Upper lobe of left lung (tissue), 6 donors: ENCODE data around the gene STOX1. TPM values are rescaled to one million over a fixed set of nuclear protein-coding genes. Genes with fewer than 3 reads are reported as not detected.
"Not testable (repeated sequence)": the region's sequence is repeated elsewhere in the genome, so short reads cannot be mapped to it uniquely, and the experiment has no call there.

Experiments
- ATAC-seq, 2 donors: fragments of 200-7000 bp; cut with Tn5 transposase; one replicate each; pipeline ENCODE4 v1.9.1; 2022; ENCODE audit warnings: mild to moderate bottlenecking in 2 of 2, moderate library complexity in 2 of 2; ENCODE audit not compliant: low FRiP score in 2 of 2
- DNase-seq, 2 donors: peaks; one replicate each; pipeline ENCODE4 v3.0.0-alpha.2; 2019 to 2020
- H3K27ac ChIP-seq, 4 donors: fragments of 200-600 bp; sonication (generic); one replicate each; pipeline ENCODE4 v1.5.1; 2016 to 2019
- H3K27me3 ChIP-seq, 4 donors: fragments of 200-600 bp; sonication (generic); one replicate each; pipeline ENCODE4 v1.5.1; 2017 to 2019
- H3K36me3 ChIP-seq, 4 donors: fragments of 200-600 bp; sonication (generic); one replicate each; pipeline ENCODE4 v1.5.1; 2016 to 2019
- H3K4me1 ChIP-seq, 4 donors: fragments of 200-600 bp; sonication (generic); one replicate each; pipeline ENCODE4 v1.5.1; 2018 to 2019
- H3K4me3 ChIP-seq, 4 donors: fragments of 200-600 bp; sonication (generic); one replicate each; pipeline ENCODE4 v1.5.1; 2017 to 2019; ENCODE audit warnings: mild to moderate bottlenecking in 2 of 4, moderate library complexity in 1 of 4
- H3K9me3 ChIP-seq, 4 donors: fragments of 200-600 bp; sonication (generic); one replicate each; pipeline ENCODE4 v1.5.1; 2018 to 2019
- CTCF ChIP-seq, 6 experiments: fragments of 450-650 bp in 4 of 6; fragments of 200-600 bp in 2 of 6; sonication (generic) in 2 of 6; IDR thresholded peaks; one replicate each; pipeline ENCODE4 v1.5.1; 2016 to 2019; ENCODE audit warnings: antibody characterized with exemption in 6 of 6
- EP300 ChIP-seq, 4 donors: sonication (generic); formaldehyde crosslinking; IDR thresholded peaks; one replicate each; pipeline ENCODE4 v1.5.1; 2017; ENCODE audit warnings: antibody characterized with exemption in 4 of 4, control low read depth in 2 of 4
- POLR2A ChIP-seq, 4 donors: fragments of 450-650 bp; IDR thresholded peaks; one replicate each; pipeline ENCODE4 v1.5.1; 2016 to 2017; ENCODE audit warnings: antibody characterized with exemption in 4 of 4, mild to moderate bottlenecking in 2 of 4
- POLR2AphosphoS5 ChIP-seq, 2 donors: sonication (generic); formaldehyde crosslinking; IDR thresholded peaks; one replicate each; pipeline ENCODE4 v1.5.1; 2017; ENCODE audit warnings: antibody characterized with exemption in 2 of 2
- WGBS, 2 donors: methylation state at CpG; one replicate each; pipeline ENCODE4 v1.1.5; 2017 to 2018; 5-methylcytosine and 5-hydroxymethylcytosine counted together
- total RNA-seq, 6 donors: library from RNA; depleted of rRNA in 4 of 6; stranded (reverse); fragments of >200 nt in 4 of 6; gene quantifications; one replicate each; pipeline versions ENCODE4 v1.1.0 to v1.2.1, GENCODE V29; 2016 to 2021
- donor health status: DM: no; HTN: no; CAD: no; lungs with moderate emphysema.
- donor health status: DM: no; HTN: yes; CAD: no; lungs with severe emphysema.

The STOX1 gene
- total RNA-seq, 6 donors from 2014 or later, result 0.23 to 25.6 (median 3.1) TPM

- TF ChIP-seq CTCF (IDR thresholded peaks at IDR 0.05) (no peak), EP300 (IDR thresholded peaks at IDR 0.05) (no peak), POLR2AphosphoS5 (IDR thresholded peaks at IDR 0.05) (no peak), POLR2A (IDR thresholded peaks at IDR 0.05) (no peak)
- 68 to 69% methylated on average over 5 of the region's 5 CpGs for WGBS, 2 donors
- peaks cover 0 to 9% (median 2%) of the 10 kb centered on the region in 4 donors for H3K36me3 ChIP-seq
- ATAC-seq, result no peak
- DNase-seq, result no peak
- H3K4me3 ChIP-seq, result peak overlapping the region in 1 of 4 donors; percentile 79
- H3K9me3 ChIP-seq, result no peaks in the 10 kb centered on the region
- H3K4me1 ChIP-seq, result peaks cover 7 to 21% (median 18%) of the 10 kb centered on the region in 4 donors
- no peak overlapping the region for H3K27ac ChIP-seq
- no peaks in the 10 kb centered on the region for H3K27me3 ChIP-seq
Measured at GRCh38 chr10:68902382-68902781, 75.1 kb downstream of the STOX1 start.

GRCh38 chr10:68924593-68924992 is 97.3 kb downstream of the STOX1 start:
- H3K36me3 ChIP-seq, result peaks cover 0 to 48% (median 12%) of the 10 kb centered on the region in 4 donors

DNA sequence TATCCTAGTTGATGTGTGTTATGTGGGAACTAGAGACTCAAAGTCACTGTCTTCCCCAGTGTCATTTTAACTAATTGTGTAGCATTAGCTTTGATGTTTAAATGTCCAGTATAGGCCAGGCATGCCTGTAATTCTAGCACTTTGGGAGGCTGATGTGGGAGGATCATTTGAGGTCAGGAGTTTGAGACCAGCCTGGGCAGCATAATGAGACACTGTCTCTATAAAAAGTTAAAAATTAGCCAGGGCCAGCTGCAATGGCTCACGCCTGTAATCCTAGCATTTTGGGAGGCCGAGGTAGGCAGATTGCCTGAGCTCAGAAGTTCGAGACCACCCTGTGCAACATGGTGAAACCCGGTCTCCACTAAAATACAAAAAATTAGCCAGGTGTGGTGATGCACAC is 98.2 kb downstream of the STOX1 start:
- 98 to 100% methylated on average over 4 of the region's 4 CpGs for WGBS, 2 donors
- Histone ChIP-seq H3K4me1 (no peaks in the 10 kb centered on the region), H3K27me3 (no peaks in the 10 kb centered on the region), H3K9me3 (no peaks in the 10 kb centered on the region), H3K4me3 (no peak overlapping the region), H3K36me3 (peaks cover 0 to 48% (median 11%) of the 10 kb centered on the region in 4 donors), H3K27ac (no peak overlapping the region)
- TF ChIP-seq EP300 (IDR thresholded peaks at IDR 0.05) (no peak), POLR2AphosphoS5 (IDR thresholded peaks at IDR 0.05) (no peak), POLR2A (IDR thresholded peaks at IDR 0.05) (no peak), CTCF (IDR thresholded peaks at IDR 0.05) (no peak)
- DNase-seq, result no peak
- ATAC-seq, result no peak

More at GRCh38 chr10:68924593-68924992, 97.3 kb downstream of the STOX1 start:
- no peak for TF ChIP-seq EP300 (IDR thresholded peaks at IDR 0.05)
- no peak for TF ChIP-seq POLR2A (IDR thresholded peaks at IDR 0.05)
- H3K27me3 ChIP-seq, result no peaks in the 10 kb centered on the region
- no peaks in the 10 kb centered on the region for H3K4me1 ChIP-seq
- ATAC-seq (no peak), DNase-seq (no peak)
- no peak overlapping the region for H3K27ac ChIP-seq
- no peak overlapping the region for H3K4me3 ChIP-seq
- no peaks in the 10 kb centered on the region for H3K9me3 ChIP-seq

GRCh38 chr10:68929157-68929556 is 101.8 kb downstream of the STOX1 start:
- not testable (repeated sequence) for DNase-seq, H3K9me3 ChIP-seq, H3K4me3 ChIP-seq, H3K4me1 ChIP-seq, ATAC-seq, H3K27me3 ChIP-seq, H3K27ac ChIP-seq
- 89 to 94% methylated on average over 2 of the region's 2 CpGs for WGBS, 2 donors
- peaks cover 0 to 46% (median 11%) of the 10 kb centered on the region in 4 donors for H3K36me3 ChIP-seq

GRCh38 chr10:68929888-68930287 is 102.6 kb downstream of the STOX1 start:
- H3K9me3 ChIP-seq, ATAC-seq, H3K4me1 ChIP-seq, H3K4me3 ChIP-seq, DNase-seq, H3K27me3 ChIP-seq, H3K27ac ChIP-seq: not testable (repeated sequence)
- WGBS, 2 donors, result 94 to 98% methylated on average over 8 of the region's 8 CpGs
- peaks cover 0 to 49% (median 11%) of the 10 kb centered on the region in 4 donors for H3K36me3 ChIP-seq

GRCh38 chr10:68932860-68933259 is 105.5 kb downstream of the STOX1 start:
- H3K27me3 ChIP-seq, DNase-seq, H3K4me1 ChIP-seq, H3K4me3 ChIP-seq, H3K27ac ChIP-seq, H3K9me3 ChIP-seq, ATAC-seq: not testable (repeated sequence)
- WGBS, 2 donors, result 87 to 93% methylated on average over 3 of the region's 3 CpGs
- H3K36me3 ChIP-seq, result peaks cover 0 to 72% (median 22%) of the 10 kb centered on the region in 4 donors

- no peaks in the 10 kb centered on the region for H3K9me3 ChIP-seq
- H3K36me3 ChIP-seq, result peaks cover 0 to 74% (median 23%) of the 10 kb centered on the region in 4 donors
- no peak overlapping the region for H3K4me3 ChIP-seq
- no peak for TF ChIP-seq CTCF (IDR thresholded peaks at IDR 0.05)
- no peak for TF ChIP-seq POLR2A (IDR thresholded peaks at IDR 0.05)
- no peak for TF ChIP-seq EP300 (IDR thresholded peaks at IDR 0.05)
- TF ChIP-seq POLR2AphosphoS5 (IDR thresholded peaks at IDR 0.05), result no peak
- no peak for ATAC-seq
- H3K4me1 ChIP-seq, result peaks cover 0 to 3% (median 0%) of the 10 kb centered on the region in 4 donors
- no peak overlapping the region for H3K27ac ChIP-seq
- H3K27me3 ChIP-seq, result no peaks in the 10 kb centered on the region
- DNase-seq, result no peak
Measured at GRCh38 chr10:68934994-68935393, 107.7 kb downstream of the STOX1 start.
